OCI-LY7 (cell line): ENCODE results near the gene PLEKHH3. TPM values are rescaled to one million over a fixed set of nuclear protein-coding genes. Genes with fewer than 3 reads are reported as not detected.
"Not testable (repeated sequence)": the region's sequence is repeated elsewhere in the genome, so short reads cannot be mapped to it uniquely, and the experiment has no call there.

Source experiments
- BruUV-seq: library from RNA; stranded (reverse); fragments of 400-500 nt; replicated peaks from 2 replicates; lab custom pipeline; 2021; lab: Mats Ljungman, UMichigan
- CTCF ChIA-PET: fragments of 300-600 bp; sonication (Branson Sonifier 250); formaldehyde crosslinking; loops from one replicate; lab custom pipeline; 2022; ENCODE audit warnings: antibody characterized with exemption; ENCODE audit not compliant: unreplicated experiment; lab: Charles Lee
- POLR2A ChIA-PET: fragments of 300-600 bp; sonication (Branson Sonifier 250); formaldehyde crosslinking; loops from one replicate; lab custom pipeline; 2022; ENCODE audit warnings: antibody characterized with exemption; lab: Charles Lee
- DNase-seq: peaks from one replicate; pipeline ENCODE4 v3.0.0-alpha.2; 2015; ENCODE audit warnings: low spot score
- H2AFZ ChIP-seq: fragments of 200-600 bp; sonication (generic), shearing (Covaris generic); 2 replicates; pipeline ENCODE4 v1.6.1; 2014; ENCODE audit warnings: mild to moderate bottlenecking, antibody characterized with exemption, low read length, moderate library complexity
- H3K27ac ChIP-seq: fragments of 200-600 bp; sonication (generic); 2 replicates; pipeline ENCODE4 v1.5.1; 2014; ENCODE audit warnings: mixed run types, low read depth, mild to moderate bottlenecking, moderate library complexity, low read length, inconsistent platforms; ENCODE audit not compliant: poor library complexity, severe bottlenecking
- H3K36me3 ChIP-seq: fragments of 200-600 bp; sonication (generic); 2 replicates; pipeline ENCODE4 v1.6.1; 2014; ENCODE audit warnings: mild to moderate bottlenecking, antibody characterized with exemption, low read length, moderate library complexity, mixed read lengths; ENCODE audit not compliant: insufficient read depth
- H3K4me1 ChIP-seq: fragments of 200-600 bp; sonication (generic); 2 replicates; pipeline ENCODE4 v1.5.1; 2014; ENCODE audit warnings: mild to moderate bottlenecking, low read length; ENCODE audit not compliant: insufficient read depth, poor library complexity, severe bottlenecking
- H3K4me2 ChIP-seq: fragments of 200-600 bp; sonication (generic); 2 replicates; pipeline ENCODE4 v1.6.1; 2014; ENCODE audit warnings: mild to moderate bottlenecking, low read length
- H3K4me3 ChIP-seq: fragments of 200-600 bp; sonication (generic); 2 replicates; pipeline ENCODE4 v1.5.1; 2014; ENCODE audit warnings: mild to moderate bottlenecking, low read depth, low read length; ENCODE audit not compliant: poor library complexity, severe bottlenecking
- H3K79me2 ChIP-seq: fragments of 200-600 bp; sonication (generic); 2 replicates; pipeline ENCODE4 v1.6.1; 2016; ENCODE audit warnings: low read depth, mild to moderate bottlenecking, low read length, moderate library complexity, mixed read lengths; ENCODE audit not compliant: insufficient read depth
- H3K9me2 ChIP-seq: fragments of 200-600 bp; sonication (generic); 2 replicates; pipeline ENCODE4 v1.6.1; 2016; ENCODE audit warnings: mild to moderate bottlenecking, low read length, mixed read lengths; ENCODE audit not compliant: insufficient read depth
- H3K9me3 ChIP-seq: fragments of 200-600 bp; sonication (generic); 2 replicates; pipeline ENCODE4 v1.6.1; 2014; ENCODE audit warnings: mild to moderate bottlenecking, mixed run types, low read length, mixed read lengths
- H4K20me1 ChIP-seq: fragments of 200-600 bp; sonication (generic); 2 replicates; pipeline ENCODE4 v1.6.1; 2014; ENCODE audit warnings: mild to moderate bottlenecking, antibody characterized with exemption, low read length, moderate library complexity, mixed read lengths; ENCODE audit not compliant: insufficient read depth
- CTCF ChIP-seq: fragments of 200-600 bp; sonication (generic); conservative IDR thresholded peaks from 2 replicates; pipeline ENCODE4 v1.5.1; 2014; ENCODE audit warnings: mild to moderate bottlenecking, antibody characterized with exemption, low read length, moderate library complexity, mixed read lengths
- EZH2phosphoT487 ChIP-seq: fragments of 200-600 bp; sonication (generic); IDR thresholded peaks from 2 replicates; pipeline ENCODE4 v1.6.1; 2018; ENCODE audit warnings: low read depth, borderline replicate concordance, mild to moderate bottlenecking, mixed run types, antibody characterized with exemption, low read length, moderate library complexity, mixed read lengths
- intact Hi-C: fragments of 100-400 bp; cut with micrococcal nuclease; formaldehyde crosslinking; loops from one replicate; pipeline ENCODE4 v1.10.0; 2022; ENCODE audit not compliant: unreplicated experiment
- total RNA-seq, 2 experiments: library from RNA; depleted of rRNA in 1 of 2; stranded (reverse); fragments of >200 nt in 1 of 2; shearing (Covaris generic) in 1 of 2; gene quantifications; 2 replicates each; pipeline ENCODE4 v1.2.3, GENCODE V29; 2014 to 2022

The PLEKHH3 gene
- total RNA-seq, 2 experiments from 2014 or later: 24.4 to 47.5 TPM

DNA sequence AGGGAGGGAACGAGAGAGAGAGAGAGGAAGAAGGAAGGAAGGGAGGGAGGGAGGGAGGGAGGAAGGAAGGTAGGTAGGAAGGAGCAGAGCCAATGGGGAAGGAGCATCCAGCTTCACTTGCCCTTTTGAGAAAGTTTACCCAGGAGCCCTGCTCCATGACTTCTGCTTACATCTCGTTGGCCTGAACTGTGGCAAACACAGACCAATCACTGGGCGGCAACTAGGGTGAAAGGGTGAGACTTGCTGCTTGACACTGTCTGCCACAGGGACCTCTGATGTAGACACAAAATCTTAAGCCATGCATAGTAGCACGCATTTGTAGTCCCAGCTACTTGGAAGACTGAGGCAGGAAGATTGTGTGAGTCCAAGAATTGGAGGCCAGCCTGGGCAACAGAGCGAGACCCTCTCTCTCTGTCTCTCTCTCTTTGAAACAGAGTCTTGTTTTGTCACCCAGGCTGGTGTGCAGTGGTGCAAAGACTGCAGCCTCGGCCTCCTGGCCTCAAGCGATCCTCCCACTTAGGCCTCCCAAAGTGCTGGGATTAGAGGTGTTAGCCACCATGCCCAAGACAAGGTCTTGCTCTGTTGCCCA, 37.2 kb downstream of the PLEKHH3 start:
- CTCF ChIA-PET: no interaction called here
- Histone ChIP-seq H3K79me2 (no peaks in the 10 kb centered on the region), H3K4me3 (no peak overlapping the region), H3K4me2 (no peak overlapping the region), H2AFZ (no peak overlapping the region), H3K9me2 (no peaks in the 10 kb centered on the region), H3K36me3 (no peaks in the 10 kb centered on the region), H3K4me1 (peaks cover 7% of the 10 kb centered on the region), H3K9me3 (no peaks in the 10 kb centered on the region), H4K20me1 (no peaks in the 10 kb centered on the region), H3K27ac (no peak overlapping the region)
- BruUV-seq: no TSS peak
- no peak for TF ChIP-seq CTCF
- no peak for TF ChIP-seq EZH2phosphoT487
- no peak for DNase-seq
- intact Hi-C loops: no loop called here
- POLR2A ChIA-PET: no interaction called here

- CTCF ChIA-PET: no interaction called here
- intact Hi-C loops: no loop called here
- Histone ChIP-seq H3K9me3 (no peaks in the 10 kb centered on the region), H3K27ac (no peak overlapping the region), H4K20me1 (no peaks in the 10 kb centered on the region), H3K4me1 (no peaks in the 10 kb centered on the region), H3K4me2 (no peak overlapping the region), H3K9me2 (no peaks in the 10 kb centered on the region), H3K4me3 (no peak overlapping the region), H3K36me3 (no peaks in the 10 kb centered on the region), H2AFZ (no peak overlapping the region), H3K79me2 (no peaks in the 10 kb centered on the region)
- no TSS peak for BruUV-seq
- POLR2A ChIA-PET: interaction anchor here (0.8 to 1.6 kb wide), 2 partner anchors 15 to 22 kb away, joined by 3 read pairs; no protein-coding TSS in a partner anchor
- DNase-seq: no peak
- TF ChIP-seq CTCF (no peak), EZH2phosphoT487 (no peak)
These were observed 43.8 kb downstream of the PLEKHH3 start for GRCh38 chr17:42632949-42633444.

- Histone ChIP-seq H3K27ac (no peak overlapping the region), H2AFZ (no peak overlapping the region), H3K9me2 (no peaks in the 10 kb centered on the region), H3K79me2 (no peaks in the 10 kb centered on the region), H3K4me3 (no peak overlapping the region), H3K4me1 (no peaks in the 10 kb centered on the region), H3K36me3 (no peaks in the 10 kb centered on the region), H3K9me3 (no peaks in the 10 kb centered on the region), H4K20me1 (no peaks in the 10 kb centered on the region), H3K4me2 (no peak overlapping the region)
- BruUV-seq: no TSS peak
- ChIA-PET POLR2A (interaction anchor here (1.4 kb wide), 1 partner anchor 8 kb away, joined by 3 read pairs; no protein-coding TSS in a partner anchor), CTCF (no interaction called here)
- intact Hi-C loops: no loop called here
- DNase-seq: no peak
- TF ChIP-seq EZH2phosphoT487 (no peak), CTCF (no peak)
These were observed 47.3 kb downstream of the PLEKHH3 start for GRCh38 chr17:42629411-42630009.

DNA sequence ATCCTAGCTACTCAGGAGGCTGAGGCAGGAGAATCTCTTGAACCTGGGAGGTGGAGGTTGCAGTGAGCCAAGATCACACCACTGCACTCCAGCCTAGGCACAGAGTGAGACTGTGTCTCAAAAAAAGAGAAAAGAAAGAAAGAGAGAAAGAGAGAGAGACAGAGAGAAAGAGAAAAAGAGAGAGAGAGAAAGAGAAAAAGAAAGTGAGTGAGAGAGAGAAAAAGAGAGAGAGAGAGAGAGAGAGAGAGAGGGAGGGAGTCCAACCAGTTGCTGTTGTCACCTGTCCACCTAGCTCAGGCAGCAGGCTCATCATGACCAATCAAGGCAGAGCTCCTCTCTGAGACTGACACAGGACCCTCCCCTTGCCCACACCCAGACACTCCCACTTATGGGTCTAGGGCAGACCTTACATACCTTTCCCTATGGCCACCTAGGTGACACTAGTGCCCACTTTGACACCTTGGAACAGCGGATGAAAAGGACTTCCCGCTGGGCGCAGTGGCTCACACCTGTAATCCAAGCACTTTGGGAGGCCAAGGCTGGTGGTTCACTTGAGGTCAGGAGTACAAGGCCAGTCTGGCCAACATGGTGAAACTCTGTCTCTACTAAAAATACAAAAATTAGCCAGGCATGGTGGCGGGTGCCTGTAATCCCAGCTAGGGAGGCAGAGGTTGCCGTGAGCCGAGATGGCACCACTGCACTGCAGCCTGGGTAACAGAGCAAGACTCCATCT, 49.6 kb downstream of the PLEKHH3 start:
- BruUV-seq, DNase-seq, H3K36me3 ChIP-seq, H3K4me3 ChIP-seq, H3K4me2 ChIP-seq, H3K4me1 ChIP-seq, H4K20me1 ChIP-seq, H3K79me2 ChIP-seq, H3K9me2 ChIP-seq, H3K9me3 ChIP-seq, intact Hi-C loops, H3K27ac ChIP-seq, H2AFZ ChIP-seq: not testable (repeated sequence)
- POLR2A ChIA-PET: interaction anchor here (1.0 kb wide), 1 partner anchor 19 kb away, joined by 6 read pairs; no protein-coding TSS in a partner anchor
- CTCF ChIA-PET: interaction anchor here (0.6 kb wide), 1 partner anchor 49 kb away, joined by 3 read pairs; the partner anchor contains the start of gene PLEKHH3
